ENCODE data around the gene LGR4.

- TF ChIP-seq, protein P1, sequence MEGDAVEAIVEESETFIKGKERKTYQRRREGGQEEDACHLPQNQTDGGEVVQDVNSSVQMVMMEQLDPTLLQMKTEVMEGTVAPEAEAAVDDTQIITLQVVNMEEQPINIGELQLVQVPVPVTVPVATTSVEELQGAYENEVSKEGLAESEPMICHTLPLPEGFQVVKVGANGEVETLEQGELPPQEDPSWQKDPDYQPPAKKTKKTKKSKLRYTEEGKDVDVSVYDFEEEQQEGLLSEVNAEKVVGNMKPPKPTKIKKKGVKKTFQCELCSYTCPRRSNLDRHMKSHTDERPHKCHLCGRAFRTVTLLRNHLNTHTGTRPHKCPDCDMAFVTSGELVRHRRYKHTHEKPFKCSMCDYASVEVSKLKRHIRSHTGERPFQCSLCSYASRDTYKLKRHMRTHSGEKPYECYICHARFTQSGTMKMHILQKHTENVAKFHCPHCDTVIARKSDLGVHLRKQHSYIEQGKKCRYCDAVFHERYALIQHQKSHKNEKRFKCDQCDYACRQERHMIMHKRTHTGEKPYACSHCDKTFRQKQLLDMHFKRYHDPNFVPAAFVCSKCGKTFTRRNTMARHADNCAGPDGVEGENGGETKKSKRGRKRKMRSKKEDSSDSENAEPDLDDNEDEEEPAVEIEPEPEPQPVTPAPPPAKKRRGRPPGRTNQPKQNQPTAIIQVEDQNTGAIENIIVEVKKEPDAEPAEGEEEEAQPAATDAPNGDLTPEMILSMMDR (IDR thresholded peaks at IDR 0.05 in 4 of 5, conservative IDR thresholded peaks at IDR 0.05 in 1 of 5): no peak
- TF ChIP-seq POLR2A (IDR thresholded peaks at IDR 0.05): no peak
Observed at GRCh38 chr11:27420217-27420616, 52.4 kb downstream of the LGR4 start.
